NB4 (cell line): Measurements from ENCODE around the gene TRIP12.

ENCODE experiments used
- CTCF ChIP-seq: IDR thresholded peaks from one replicate; pipeline ENCODE4 v1.5.1; 2012; ENCODE audit warnings: low read depth, low read length
- MAX ChIP-seq: IDR thresholded peaks from 2 replicates; pipeline ENCODE4 v1.6.1; 2011; ENCODE audit warnings: low read depth, low read length
- POLR2A ChIP-seq: IDR thresholded peaks from 2 replicates; pipeline ENCODE4 v1.6.1; 2011; ENCODE audit warnings: mild to moderate bottlenecking; ENCODE audit not compliant: insufficient read length; ENCODE audit errors: extremely low read depth

- TF ChIP-seq CTCF = no peak
- TF ChIP-seq POLR2A = no peak
- TF ChIP-seq MAX = no peak
Measured at GRCh38 chr2:229718057-229718456, 203.8 kb downstream of the TRIP12 start.
